ENCODE results near the gene TUT1.

TUT1 gene

GRCh38 chr11:62543680-62544444, 47.5 kb downstream of the TUT1 start:
- no peak for DNase-seq

- DNase-seq = peak in 49 of 58 donors; percentile 25 to 82 (median 54)
Measured at GRCh38 chr11:62542750-62543567, 48.4 kb downstream of the TUT1 start.

GRCh38 chr11:62542111-62542745, 49.1 kb downstream of the TUT1 start:
- DNase-seq = no peak

GRCh38 chr11:62540804-62541701, 50.3 kb downstream of the TUT1 start:
- peak in 7 of 58 donors; percentile 11 to 41 (median 25) for DNase-seq

GRCh38 chr11:62539238-62539925, 51.9 kb downstream of the TUT1 start:
- peak in 3 of 58 donors; percentile 14 to 33 (median 25) for DNase-seq

GRCh38 chr11:62538470-62539237, 52.7 kb downstream of the TUT1 start:
- no peak for DNase-seq

GRCh38 chr11:62536301-62536957, 54.9 kb downstream of the TUT1 start:
- DNase-seq = no peak

- DNase-seq = no peak
Measured at GRCh38 chr11:62535802-62536201, 55.5 kb downstream of the TUT1 start.

GRCh38 chr11:62534779-62535545, 56.4 kb downstream of the TUT1 start:
- DNase-seq = no peak

- DNase-seq = no peak
Measured at GRCh38 chr11:62532096-62532495, 59.2 kb downstream of the TUT1 start.
